Activated CD8-positive, alpha-beta memory T cell treated with anti-CD3 and anti-CD28 coated beads for 36 hours (primary cell): ENCODE measurements around the gene CEP68. TPM values are rescaled to one million over a fixed set of nuclear protein-coding genes. Genes with fewer than 3 reads are reported as not detected.

ENCODE experiments used
- CTCF ChIA-PET: fragments of 350-600 bp; sonication (Branson Sonifier 250); formaldehyde crosslinking; loops from one replicate; lab custom pipeline; 2021; ENCODE audit warnings: antibody characterized with exemption; lab: Charles Lee
- POLR2A ChIA-PET: fragments of 350-600 bp; sonication (Branson Sonifier 250); formaldehyde crosslinking; loops from one replicate; lab custom pipeline; 2021; ENCODE audit warnings: antibody characterized with exemption; lab: Charles Lee
- total RNA-seq, 2 experiments: library from RNA; stranded (reverse); gene quantifications; one replicate each; pipeline ENCODE4 v1.2.3, GENCODE V29; 2021

Gene CEP68
- total RNA-seq, 2 experiments from 2014 or later, result 4.1 to 4.7 TPM

DNA sequence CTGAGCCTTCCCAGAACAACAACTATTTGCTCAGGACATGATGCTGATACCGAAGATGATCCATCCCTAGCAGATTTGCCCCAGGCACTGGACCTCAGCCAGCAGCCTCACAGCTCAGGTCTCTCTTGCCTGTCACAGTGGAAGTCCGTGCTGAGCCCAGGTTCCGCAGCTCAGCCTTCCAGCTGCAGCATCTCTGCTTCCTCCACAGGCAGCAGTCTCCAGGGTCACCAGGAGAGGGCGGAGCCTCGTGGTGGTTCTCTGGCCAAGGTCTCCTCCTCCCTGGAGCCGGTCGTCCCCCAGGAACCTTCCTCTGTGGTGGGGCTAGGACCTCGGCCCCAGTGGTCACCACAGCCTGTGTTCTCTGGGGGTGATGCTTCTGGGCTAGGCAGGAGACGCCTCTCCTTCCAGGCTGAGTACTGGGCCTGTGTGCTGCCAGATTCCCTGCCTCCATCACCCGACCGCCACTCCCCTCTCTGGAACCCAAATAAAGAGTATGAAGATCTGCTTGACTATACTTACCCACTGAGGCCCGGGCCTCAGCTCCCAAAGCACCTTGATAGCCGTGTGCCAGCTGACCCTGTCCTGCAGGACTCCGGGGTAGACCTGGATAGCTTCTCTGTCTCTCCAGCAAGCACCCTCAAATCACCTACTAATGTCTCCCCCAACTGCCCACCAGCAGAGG lies 15.4 kb downstream of the CEP68 start:
- CTCF ChIA-PET, result interaction anchor here (1.2 to 2.7 kb wide), 2 partner anchors 91 to 98 kb away, joined by 3 to 8 read pairs; no protein-coding TSS in a partner anchor
- POLR2A ChIA-PET, result interaction anchor here (0.5 kb wide), 1 partner anchor 14 kb away, joined by 3 read pairs; no protein-coding TSS in a partner anchor

DNA sequence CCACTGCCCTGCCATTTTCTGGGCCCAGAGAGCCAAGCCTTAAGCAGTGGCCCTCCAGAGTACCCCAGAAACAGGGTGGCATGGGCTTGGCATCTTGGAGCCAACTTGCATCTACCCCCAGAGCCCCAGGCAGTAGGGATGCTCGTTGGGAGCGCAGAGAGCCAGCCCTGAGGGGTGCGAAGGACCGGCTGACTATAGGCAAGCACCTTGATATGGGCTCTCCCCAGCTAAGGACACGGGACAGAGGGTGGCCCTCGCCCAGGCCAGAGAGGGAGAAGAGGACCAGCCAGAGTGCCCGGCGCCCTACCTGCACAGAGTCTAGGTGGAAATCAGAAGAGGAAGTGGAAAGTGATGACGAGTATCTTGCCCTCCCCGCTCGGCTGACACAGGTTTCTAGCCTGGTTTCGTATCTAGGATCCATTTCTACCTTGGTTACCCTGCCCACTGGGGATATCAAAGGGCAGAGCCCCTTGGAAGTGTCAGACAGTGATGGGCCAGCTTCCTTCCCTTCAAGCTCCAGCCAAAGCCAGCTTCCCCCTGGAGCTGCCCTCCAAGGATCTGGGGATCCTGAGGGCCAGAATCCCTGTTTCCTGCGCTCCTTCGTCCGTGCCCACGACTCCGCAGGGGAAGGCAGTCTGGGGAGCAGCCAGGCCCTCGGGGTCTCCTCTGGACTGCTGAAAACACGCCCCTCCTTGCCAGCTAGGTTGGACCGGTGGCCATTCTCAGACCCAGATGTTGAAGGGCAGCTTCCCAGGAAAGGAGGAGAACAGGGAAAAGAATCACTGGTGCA lies 16.2 kb downstream of the CEP68 start:
- ChIA-PET POLR2A (interaction anchor here (0.5 to 0.6 kb wide), 2 partner anchors 13 to 116 kb away, joined by 3 to 8 read pairs; no protein-coding TSS in a partner anchor), CTCF (interaction anchor here (1.2 to 2.7 kb wide), 3 partner anchors 7 to 97 kb away, joined by 3 to 8 read pairs (median 4); no protein-coding TSS in a partner anchor)

DNA sequence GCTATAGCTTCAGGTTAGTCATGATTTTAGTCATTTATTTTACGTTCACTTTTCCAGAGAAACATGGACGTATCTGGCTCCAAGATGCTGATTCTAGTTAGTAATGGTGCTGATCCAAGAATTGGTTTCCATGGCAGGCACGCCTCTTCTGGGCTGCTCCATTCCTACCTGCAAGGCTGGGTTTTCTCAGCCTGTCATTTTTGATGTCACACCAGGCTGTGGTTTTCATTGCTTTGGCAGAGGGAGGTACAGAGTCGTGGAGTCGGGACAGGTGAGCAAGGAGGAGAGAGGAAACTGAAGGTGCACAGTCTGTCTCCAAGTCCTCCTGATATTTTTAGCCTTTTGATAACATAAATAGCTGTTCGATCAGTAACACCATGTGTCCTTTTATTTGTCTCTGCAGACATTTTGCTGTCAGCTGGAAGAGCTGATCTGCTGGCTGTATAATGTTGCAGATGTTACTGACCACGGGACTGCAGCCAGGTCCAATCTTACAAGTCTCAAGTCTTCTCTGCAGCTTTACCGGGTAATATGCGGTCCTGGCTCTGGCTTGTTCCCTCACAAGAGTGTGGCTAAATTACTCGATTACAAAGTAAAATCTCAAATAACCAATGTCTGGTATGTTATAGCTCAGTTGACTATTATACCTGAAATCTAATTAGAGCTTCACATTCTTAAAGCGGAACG lies 17.8 kb downstream of the CEP68 start:
- ChIA-PET POLR2A (interaction anchor here (0.6 kb wide), 1 partner anchor 216 kb away, joined by 3 read pairs; no protein-coding TSS in a partner anchor), CTCF (interaction anchor here (1.4 kb wide), 1 partner anchor 9 kb away, joined by 4 read pairs; no protein-coding TSS in a partner anchor)

DNA sequence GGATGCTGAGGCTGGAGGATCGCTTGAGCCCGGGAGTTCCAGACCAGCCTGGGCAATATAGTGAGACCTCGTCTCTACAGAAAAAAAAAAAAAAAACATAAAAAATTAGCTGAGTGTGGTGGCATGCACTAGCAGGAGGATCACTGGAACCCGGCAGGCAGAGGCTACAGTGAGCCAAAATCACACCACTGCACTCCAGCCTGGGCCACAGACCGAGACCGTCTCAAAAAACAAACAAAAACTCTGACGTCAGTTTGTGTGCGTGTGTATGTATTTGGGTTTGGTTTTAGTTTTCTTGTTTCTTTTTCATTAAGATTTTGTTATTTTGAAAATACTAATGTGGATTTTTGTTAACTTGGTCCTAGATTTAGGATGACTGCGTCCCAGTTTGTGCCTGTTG lies 19.0 kb downstream of the CEP68 start:
- ChIA-PET POLR2A (no interaction called here), CTCF (no interaction called here)

DNA sequence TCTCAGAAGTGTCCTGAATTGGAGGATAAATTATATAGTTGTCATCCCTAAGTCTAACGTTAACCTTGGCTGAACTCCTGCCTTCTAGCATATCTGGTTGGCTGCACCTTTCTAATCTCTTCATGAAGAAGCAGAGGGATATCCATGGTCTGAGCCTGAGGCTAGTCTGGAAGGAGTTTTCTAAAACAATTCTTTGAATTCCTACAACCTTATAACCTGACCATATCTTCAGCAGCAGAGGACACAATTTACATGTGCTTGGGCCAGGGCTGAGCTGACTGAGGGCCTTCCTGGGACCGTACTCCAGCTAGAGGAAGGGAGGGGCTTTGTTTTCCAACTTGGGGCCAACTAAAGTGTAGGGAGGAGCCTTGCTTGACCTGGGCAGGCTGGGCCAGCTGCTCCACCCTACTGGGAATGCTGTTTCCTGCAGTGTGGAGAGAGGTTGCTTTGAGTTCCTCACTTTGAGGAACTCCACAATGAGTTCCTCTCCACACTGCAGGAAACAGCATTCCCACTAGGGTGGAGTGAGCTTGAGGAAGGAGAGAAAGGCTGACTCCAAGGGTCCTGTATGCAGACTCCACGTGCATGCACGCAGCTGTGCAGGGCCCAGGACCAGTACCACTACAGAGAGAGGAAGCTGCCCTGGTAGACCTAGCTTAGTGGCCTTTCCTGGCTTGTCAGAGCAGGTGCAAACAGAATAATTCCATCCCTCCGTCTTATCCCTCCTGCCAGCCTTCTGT lies 19.6 kb downstream of the CEP68 start:
- POLR2A ChIA-PET, result no interaction called here
- CTCF ChIA-PET, result interaction anchor here (1.5 kb wide), 1 partner anchor 11 kb away, joined by 3 read pairs; no protein-coding TSS in a partner anchor

DNA sequence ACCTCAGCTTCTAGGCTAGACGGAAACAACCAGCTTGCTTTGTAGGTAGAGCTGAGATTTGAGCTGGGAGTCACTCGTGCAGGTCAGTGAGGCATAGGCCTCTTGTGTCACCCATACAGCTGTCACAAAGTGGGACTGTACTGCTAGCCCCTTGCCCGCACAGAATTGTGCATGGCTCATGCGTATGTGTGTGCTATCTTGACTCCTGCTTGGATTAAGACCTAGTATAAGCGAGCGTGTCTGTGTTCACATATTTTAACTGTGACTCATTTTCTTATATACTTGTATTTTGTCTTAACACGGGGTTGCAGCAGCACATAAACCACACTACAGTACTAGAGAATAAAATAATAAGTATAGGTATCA lies 20.1 kb downstream of the CEP68 start:
- POLR2A ChIA-PET, result no interaction called here
- CTCF ChIA-PET, result interaction anchor here (1.5 kb wide), 1 partner anchor 12 kb away, joined by 3 read pairs; no protein-coding TSS in a partner anchor

DNA sequence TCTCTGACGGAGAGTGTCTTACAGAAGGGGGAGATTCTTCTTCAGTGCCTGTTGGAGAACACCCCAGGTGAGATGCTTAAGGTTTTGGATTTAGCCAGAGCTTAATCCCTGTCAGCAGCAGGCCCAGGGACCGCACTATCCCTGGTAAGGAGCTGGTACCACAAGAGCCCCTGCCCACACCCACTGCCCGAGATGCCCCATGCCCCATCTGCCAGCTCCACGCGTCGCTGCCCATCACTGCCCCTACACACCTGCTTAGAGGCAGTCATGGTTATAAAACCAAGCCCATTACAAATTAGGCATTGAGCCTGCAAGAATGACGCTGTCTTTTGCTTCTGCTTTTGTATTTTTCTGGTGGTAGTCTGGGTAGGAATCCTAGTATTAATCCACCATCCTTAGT lies 21.7 kb downstream of the CEP68 start:
- POLR2A ChIA-PET, result no interaction called here
- CTCF ChIA-PET, result interaction anchor here (0.9 kb wide), 1 partner anchor 10 kb away, joined by 3 read pairs; no protein-coding TSS in a partner anchor

DNA sequence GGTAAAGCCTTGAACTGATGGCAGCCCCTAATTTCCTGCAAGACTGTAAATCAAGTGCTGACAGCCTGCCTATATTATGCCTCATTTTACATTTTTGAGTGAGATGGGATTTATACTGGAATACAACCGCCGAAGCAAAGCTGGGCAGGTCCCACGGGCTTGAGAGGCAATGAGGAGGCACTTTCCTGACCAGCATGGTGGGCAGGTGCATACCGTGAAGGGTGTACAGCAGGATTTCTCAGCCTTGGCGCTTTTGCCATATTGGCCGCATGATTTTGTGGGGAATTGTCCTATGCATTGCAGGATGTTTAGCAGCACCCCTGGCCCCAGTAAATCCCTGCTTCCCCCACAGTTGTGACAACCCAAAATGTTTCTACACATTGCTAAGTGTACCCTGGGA lies 22.8 kb downstream of the CEP68 start:
- POLR2A ChIA-PET, result no interaction called here

DNA sequence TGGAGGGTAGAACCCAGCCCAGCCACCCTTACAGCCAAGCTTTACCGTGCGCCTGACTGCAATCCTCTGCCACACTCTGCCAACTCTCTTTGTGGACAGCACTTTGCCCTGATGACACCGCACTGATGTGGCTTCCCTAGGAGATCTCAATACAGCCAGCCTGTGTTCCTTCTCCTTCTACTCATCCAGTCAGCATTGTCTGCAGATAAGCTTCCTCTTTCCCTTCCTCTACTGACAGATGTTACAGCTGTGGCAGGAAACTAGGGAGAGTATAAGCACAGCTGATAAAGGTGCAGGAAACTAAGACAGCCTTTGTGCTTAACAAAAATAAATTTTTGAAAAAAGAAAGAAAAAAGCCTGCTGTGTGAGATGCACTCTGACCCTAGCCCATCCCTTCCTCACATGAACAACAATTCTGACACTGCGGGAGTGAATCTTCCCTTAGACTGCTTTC lies 25.0 kb downstream of the CEP68 start:
- ChIA-PET CTCF (no interaction called here), POLR2A (no interaction called here)

More for the DNA sequence above, 22.8 kb downstream of the CEP68 start:
- CTCF ChIA-PET, result interaction anchor here (0.8 to 1.5 kb wide), 3 partner anchors 10 to 92 kb away, joined by 3 to 6 read pairs (median 4); no protein-coding TSS in a partner anchor

DNA sequence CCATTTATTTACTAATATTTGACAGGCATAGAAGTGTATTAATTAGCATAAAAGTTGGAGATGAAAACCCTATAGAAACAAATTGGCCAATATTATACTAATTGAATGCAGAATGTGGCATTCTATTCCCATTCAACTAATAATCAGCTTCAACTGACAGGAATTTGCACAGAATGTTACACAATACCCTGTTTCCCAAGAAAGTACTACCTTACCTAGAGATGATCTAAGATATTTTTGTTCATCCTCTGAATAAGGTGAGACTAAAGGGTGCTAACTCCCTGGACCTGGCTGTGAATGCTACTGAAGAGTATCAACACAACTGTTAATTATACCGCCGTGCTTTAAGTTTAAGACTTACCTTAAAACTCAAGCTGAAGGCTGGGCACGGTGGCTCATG lies 28.9 kb downstream of the CEP68 start:
- CTCF ChIA-PET, result interaction anchor here (0.6 to 0.9 kb wide), 2 partner anchors 10 to 20 kb away, joined by 3 to 4 read pairs; no protein-coding TSS in a partner anchor
- POLR2A ChIA-PET, result no interaction called here

DNA sequence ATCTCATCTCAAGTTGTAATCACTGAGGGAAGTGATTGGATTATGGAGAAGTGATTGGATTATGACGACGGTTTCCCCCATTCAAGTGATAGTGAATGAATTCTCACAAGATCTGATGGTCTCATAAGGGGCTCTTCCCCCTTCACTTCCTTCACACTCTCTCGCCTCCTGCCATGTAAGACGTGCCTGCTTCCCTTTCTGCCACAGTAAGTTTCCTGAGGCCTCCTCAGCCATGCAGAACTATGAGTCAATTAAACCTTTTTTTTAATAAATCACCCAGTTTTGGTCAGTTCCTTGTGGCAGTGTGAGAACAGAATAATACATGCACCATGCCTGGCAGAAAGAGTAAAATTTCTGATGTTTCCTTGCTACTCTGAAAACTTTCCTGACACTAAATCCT lies 36.6 kb downstream of the CEP68 start:
- CTCF ChIA-PET, result interaction anchor here (1.3 kb wide), 1 partner anchor 94 kb away, joined by 4 read pairs; no protein-coding TSS in a partner anchor
- POLR2A ChIA-PET, result no interaction called here

DNA sequence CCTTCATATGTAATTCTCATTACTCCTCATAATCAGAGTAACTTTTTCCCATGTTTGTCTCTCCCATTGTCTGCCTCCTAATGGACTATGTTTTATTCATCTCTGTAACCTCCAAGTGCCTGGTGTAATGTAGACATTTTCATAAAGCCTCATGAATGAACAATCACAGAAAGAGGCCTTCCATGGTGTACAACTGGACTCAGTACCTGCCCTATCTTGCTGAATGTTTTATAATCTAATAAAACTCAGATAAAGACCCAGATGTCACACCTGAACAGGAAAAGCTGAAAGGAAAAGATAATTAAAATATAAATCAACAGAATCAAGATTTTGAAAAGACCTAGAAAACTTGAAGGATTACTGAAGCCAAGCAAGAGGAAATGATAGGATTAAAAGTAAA lies 37.0 kb downstream of the CEP68 start:
- ChIA-PET POLR2A (no interaction called here), CTCF (interaction anchor here (0.6 to 1.3 kb wide), 2 partner anchors 42 to 93 kb away, joined by 3 to 4 read pairs; no protein-coding TSS in a partner anchor)

DNA sequence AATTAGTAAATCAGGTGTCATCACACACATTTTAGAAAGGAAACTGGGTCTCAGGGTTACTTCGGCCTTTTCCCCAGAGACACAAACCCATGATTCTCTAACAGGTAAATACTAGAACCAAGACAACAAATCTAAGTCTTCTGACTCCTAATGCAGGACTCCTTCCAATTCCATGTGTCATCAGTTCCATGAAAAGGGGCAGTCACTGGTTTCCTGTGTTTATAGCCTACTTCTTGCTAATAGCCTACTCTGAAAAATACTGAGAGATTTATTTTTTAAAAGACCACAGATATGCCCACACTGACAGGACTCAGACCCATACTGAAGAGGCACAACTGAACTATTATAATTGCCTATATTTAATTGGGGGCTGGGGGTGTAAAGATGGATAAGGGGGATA lies 40.7 kb downstream of the CEP68 start:
- CTCF ChIA-PET, result interaction anchor here (0.6 kb wide), 1 partner anchor 448 kb away, joined by 4 read pairs; no protein-coding TSS in a partner anchor
- POLR2A ChIA-PET, result no interaction called here

DNA sequence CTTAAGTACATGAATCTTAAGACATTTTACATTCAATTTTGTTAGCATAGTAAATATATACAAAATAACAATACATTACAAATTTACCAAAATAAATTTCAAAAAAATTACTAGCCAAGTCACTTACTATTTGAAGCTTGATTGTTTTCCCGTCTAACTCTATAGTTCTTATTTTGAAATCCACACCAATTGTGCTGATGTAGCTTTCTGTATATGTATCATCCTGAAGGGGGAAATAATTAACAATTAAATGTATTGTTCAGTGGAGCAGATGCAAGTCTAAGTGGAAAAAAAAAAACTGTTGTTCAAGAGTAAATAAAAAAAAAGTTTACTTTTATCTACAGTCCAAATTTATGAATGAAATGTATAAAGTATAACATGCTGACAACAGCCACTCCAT lies 41.6 kb downstream of the CEP68 start:
- ChIA-PET POLR2A (no interaction called here), CTCF (interaction anchor here (0.6 kb wide), 1 partner anchor 447 kb away, joined by 4 read pairs; no protein-coding TSS in a partner anchor)

DNA sequence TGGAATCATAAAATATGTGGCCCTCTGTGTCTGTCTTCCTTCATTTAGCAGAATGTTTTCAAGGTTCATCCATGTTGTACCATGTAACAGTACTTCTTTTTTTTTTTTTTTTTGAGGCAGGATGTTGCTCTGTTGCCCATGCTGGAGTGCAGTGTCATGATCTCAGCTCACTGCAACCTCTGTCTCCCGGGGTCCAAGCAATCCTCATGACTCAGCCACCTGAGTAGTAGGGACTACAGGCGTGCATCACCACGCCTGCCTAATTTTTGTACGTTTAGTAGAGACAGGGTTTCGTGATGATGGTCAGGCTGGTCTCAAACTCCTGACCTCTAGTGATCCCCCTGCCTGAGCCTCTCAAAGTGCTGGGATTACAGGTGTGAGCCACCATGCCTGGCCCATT lies 42.5 kb downstream of the CEP68 start:
- POLR2A ChIA-PET, result no interaction called here
- CTCF ChIA-PET, result interaction anchor here (0.6 kb wide), 1 partner anchor 120 kb away, joined by 4 read pairs; no protein-coding TSS in a partner anchor

DNA sequence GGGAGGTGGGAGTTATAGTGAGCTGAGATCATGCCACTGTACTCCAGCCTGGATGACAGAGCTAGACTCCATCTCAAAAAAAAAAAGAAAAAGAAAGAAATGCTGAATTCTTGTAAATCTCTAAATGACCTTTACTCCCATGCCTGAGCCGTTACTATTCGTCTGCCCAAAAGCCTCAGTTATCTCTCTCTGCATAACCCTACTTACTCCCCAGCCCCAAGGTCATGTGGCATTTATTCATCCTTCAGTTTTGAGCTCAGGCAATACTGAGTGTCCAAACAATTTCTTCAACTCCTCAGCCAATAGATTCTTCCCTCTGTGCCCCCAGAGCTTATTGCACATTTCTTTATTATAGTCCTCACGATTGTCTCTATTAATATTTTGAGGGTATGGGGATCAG lies 44.9 kb downstream of the CEP68 start:
- CTCF ChIA-PET, result no interaction called here

DNA sequence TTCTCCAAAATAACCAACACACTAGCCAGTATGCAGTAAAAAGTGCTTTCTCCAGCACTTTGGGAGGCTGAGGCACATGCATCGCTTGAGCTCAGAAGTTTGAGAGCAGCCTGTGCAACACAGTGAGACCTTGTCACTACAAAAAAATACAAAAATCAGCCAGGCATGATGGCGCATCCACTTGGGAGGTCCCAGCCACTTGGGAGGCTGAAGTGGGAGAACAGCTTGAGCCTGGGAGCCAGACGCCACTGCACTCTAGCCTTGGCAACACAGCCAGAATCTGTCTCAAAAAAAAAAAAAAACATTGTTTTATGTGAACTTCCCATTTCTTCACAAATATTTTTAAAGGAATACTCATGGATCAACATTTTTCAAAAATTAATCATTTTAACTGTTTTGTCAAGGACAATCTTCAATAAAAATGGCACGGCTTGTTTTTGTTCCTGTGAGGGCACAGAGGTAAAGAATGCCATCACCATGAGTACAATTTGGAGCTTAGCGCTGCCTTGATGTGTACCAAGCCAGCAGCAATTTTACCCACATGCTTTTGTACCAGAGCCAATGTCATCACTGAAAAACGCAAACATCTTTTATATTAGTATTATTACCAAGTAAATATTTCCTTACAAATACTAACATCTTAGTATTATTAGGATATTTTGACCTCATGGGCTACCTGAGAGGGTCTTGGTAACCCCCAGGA lies 46.9 kb downstream of the CEP68 start:
- ChIA-PET POLR2A (no interaction called here), CTCF (interaction anchor here (0.7 kb wide), 1 partner anchor 127 kb away, joined by 3 read pairs; no protein-coding TSS in a partner anchor)

More for the DNA sequence above, 44.9 kb downstream of the CEP68 start:
- POLR2A ChIA-PET, result no interaction called here
